HEK293 (cell line): ENCODE measurements around the gene IRGM.
"Not testable (repeated sequence)": the region's sequence is repeated elsewhere in the genome, so short reads cannot be mapped to it uniquely, and the experiment has no call there.

Experiments
- CTCF ChIA-PET: fragments of 350-600 bp; formaldehyde crosslinking; extraction: SDS; loops from one replicate; lab custom pipeline; 2021; ENCODE audit warnings: antibody characterized with exemption; lab: Yijun Ruan, JAX
- POLR2A ChIA-PET: fragments of 300-600 bp; formaldehyde crosslinking; extraction: SDS; loops from one replicate; lab custom pipeline; 2020; ENCODE audit warnings: antibody characterized with exemption, inconsistent platforms; lab: Yijun Ruan, JAX
- H3K27ac ChIP-seq: fragments of 200-500 bp; sonication (Bioruptor generic); 2 replicates; pipeline ENCODE4 v1.5.1; 2014; ENCODE audit warnings: low read depth, low read length, control low read depth, inconsistent platforms; ENCODE audit errors: extremely low read depth
- H3K36me3 ChIP-seq, 2 experiments: fragments of 200-500 bp in 1 of 2; sonication (Bioruptor generic) in 1 of 2; 1 replicate in 1 of 2; 2 replicates in 1 of 2; pipeline ENCODE4 v1.5.1; 2014 to 2017; ENCODE audit warnings: inconsistent platforms in 2 of 2, low read length in 2 of 2; ENCODE audit not compliant: control insufficient read depth in 2 of 2, insufficient read depth in 1 of 2
- H3K4me1 ChIP-seq: fragments of 200-500 bp; sonication (Bioruptor generic); 2 replicates; pipeline ENCODE4 v1.5.1; 2014; ENCODE audit warnings: mild to moderate bottlenecking, low read length, inconsistent platforms; ENCODE audit not compliant: control insufficient read depth, insufficient read depth
- H3K4me3 ChIP-seq: 2 replicates; pipeline ENCODE4 v1.5.1; 2011; ENCODE audit warnings: low read depth, mild to moderate bottlenecking, control low read depth, low read length, moderate library complexity
- H3K9me3 ChIP-seq: fragments of 200-500 bp; sonication (Bioruptor generic); 2 replicates; pipeline ENCODE4 v1.5.1; 2014; ENCODE audit warnings: low read depth, low read length, inconsistent platforms; ENCODE audit not compliant: control insufficient read depth, insufficient read depth
- SETDB1 ChIP-seq: IDR thresholded peaks from one replicate; pipeline ENCODE4 v1.6.1; 2017; ENCODE audit warnings: mild to moderate bottlenecking, low read length, moderate library complexity, mixed read lengths; ENCODE audit not compliant: insufficient read length
- ZBTB20 ChIP-seq: fragments of 450-650 bp; formaldehyde crosslinking; IDR thresholded peaks from 2 replicates; pipeline ENCODE4 v1.5.1; 2016; ENCODE audit warnings: missing biosample characterization, missing genetic modification characterization
- ZFHX2 ChIP-seq: fragments of 450-650 bp; formaldehyde crosslinking; conservative IDR thresholded peaks from 2 replicates; pipeline ENCODE4 v1.5.1; 2016; ENCODE audit warnings: missing biosample characterization, missing genetic modification characterization
- ZFP3 ChIP-seq: fragments of 450-650 bp; formaldehyde crosslinking; IDR thresholded peaks from 2 replicates; pipeline ENCODE4 v1.5.1; 2016; ENCODE audit warnings: low read depth, missing biosample characterization, missing genetic modification characterization
- ZNF114 ChIP-seq: fragments of 450-650 bp; formaldehyde crosslinking; IDR thresholded peaks from 2 replicates; pipeline ENCODE4 v1.5.0; 2017; ENCODE audit warnings: missing biosample characterization, missing genetic modification characterization
- ZNF19 ChIP-seq: fragments of 450-650 bp; formaldehyde crosslinking; IDR thresholded peaks from 2 replicates; pipeline ENCODE4; 2016; ENCODE audit warnings: missing biosample characterization, missing genetic modification characterization, low read depth
- ZNF248 ChIP-seq: fragments of 450-650 bp; formaldehyde crosslinking; IDR thresholded peaks from 2 replicates; pipeline ENCODE4 v1.5.1; 2017; ENCODE audit warnings: missing biosample characterization, missing genetic modification characterization
- ZNF354C ChIP-seq: fragments of 450-650 bp; formaldehyde crosslinking; IDR thresholded peaks from 2 replicates; pipeline ENCODE4 v1.5.1; 2016; ENCODE audit warnings: missing biosample characterization, missing genetic modification characterization, low read depth, borderline replicate concordance
- ZNF362 ChIP-seq: fragments of 450-650 bp; formaldehyde crosslinking; IDR thresholded peaks from 2 replicates; pipeline ENCODE4 v1.5.1; 2016; ENCODE audit warnings: missing biosample characterization, missing genetic modification characterization
- ZNF366 ChIP-seq: fragments of 450-650 bp; formaldehyde crosslinking; conservative IDR thresholded peaks from 2 replicates; pipeline ENCODE4 v1.5.1; 2016; ENCODE audit warnings: missing biosample characterization, missing genetic modification characterization
- ZNF391 ChIP-seq: fragments of 450-650 bp; formaldehyde crosslinking; IDR thresholded peaks from 2 replicates; pipeline ENCODE4 v1.5.1; 2016; ENCODE audit warnings: low read depth, missing biosample characterization, missing genetic modification characterization, borderline replicate concordance
- ZNF394 ChIP-seq: fragments of 450-650 bp; formaldehyde crosslinking; IDR thresholded peaks from 2 replicates; pipeline ENCODE4 v1.5.1; 2016; ENCODE audit warnings: missing biosample characterization, missing genetic modification characterization, mild to moderate bottlenecking, moderate library complexity, borderline replicate concordance
- ZNF433 ChIP-seq: fragments of 450-650 bp; formaldehyde crosslinking; IDR thresholded peaks from 2 replicates; pipeline ENCODE4 v1.5.1; 2016; ENCODE audit warnings: missing biosample characterization, missing genetic modification characterization, low read depth
- ZNF513 ChIP-seq: fragments of 450-650 bp; IDR thresholded peaks from 2 replicates; pipeline ENCODE4 v1.5.1; 2018; ENCODE audit warnings: missing biosample characterization, missing genetic modification characterization
- ZNF660 ChIP-seq: fragments of 450-650 bp; IDR thresholded peaks from 2 replicates; pipeline ENCODE4 v1.5.1; 2018; ENCODE audit warnings: missing biosample characterization, mild to moderate bottlenecking, missing genetic modification characterization
- TF ChIP-seq, protein P1 (sequence below): fragments of 450-650 bp; formaldehyde crosslinking; IDR thresholded peaks from 2 replicates; pipeline ENCODE4 v1.5.1; 2016; ENCODE audit warnings: missing biosample characterization, missing genetic modification characterization
- TF ChIP-seq, protein P2 (sequence below): fragments of 450-650 bp; formaldehyde crosslinking; IDR thresholded peaks from 2 replicates; pipeline ENCODE4 v1.5.1; 2016; ENCODE audit warnings: missing biosample characterization, missing genetic modification characterization
- TF ChIP-seq, protein P3 (sequence below): fragments of 450-650 bp; formaldehyde crosslinking; IDR thresholded peaks from 2 replicates; pipeline ENCODE4 v1.5.1; 2016; ENCODE audit warnings: missing biosample characterization, missing genetic modification characterization

Gene IRGM, protein sequence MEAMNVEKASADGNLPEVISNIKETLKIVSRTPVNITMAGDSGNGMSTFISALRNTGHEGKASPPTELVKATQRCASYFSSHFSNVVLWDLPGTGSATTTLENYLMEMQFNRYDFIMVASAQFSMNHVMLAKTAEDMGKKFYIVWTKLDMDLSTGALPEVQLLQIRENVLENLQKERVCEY

DNA sequence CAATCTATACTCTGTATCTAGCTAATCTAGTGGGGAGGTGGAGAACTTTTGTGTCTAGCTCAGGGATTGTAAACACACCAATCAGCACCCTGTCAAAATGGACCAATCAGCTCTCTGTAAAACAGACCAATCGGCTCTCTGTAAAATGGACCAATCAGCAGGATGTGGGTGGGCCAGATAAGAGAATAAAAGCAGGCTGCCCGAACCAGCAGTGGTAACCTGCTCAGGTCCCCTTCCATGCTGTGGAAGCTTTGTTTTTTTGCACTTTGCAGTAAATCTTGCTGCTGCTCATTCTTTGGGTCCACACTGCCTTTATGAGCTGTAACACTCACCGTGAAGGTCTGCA lies at the start of gene IRGM:
TSS of gene IRGM (plus strand) at position 214 of the 346 bp plus-strand sequence. CDS start 1,603 bp downstream, outside the sequence.
- not testable (repeated sequence) for H3K4me3 ChIP-seq, H3K9me3 ChIP-seq, H3K27ac ChIP-seq, H3K4me1 ChIP-seq, H3K36me3 ChIP-seq
- ChIA-PET POLR2A (interaction anchor here (1.0 kb wide), 1 partner anchor 146 kb away, joined by 5 read pairs; the partner anchor contains the start of gene RBM22), CTCF (interaction anchor here (0.6 to 3.4 kb wide), 19 partner anchors 9 to 683 kb away, joined by 3 to 31 read pairs (median 4); partner anchors contain the start of genes DCTN4 and RBM22)

GRCh38 chr5:150797384-150797783 lies 48.9 kb upstream of the IRGM start:
- Histone ChIP-seq H3K27ac (no peak overlapping the region), H3K4me3 (no peak overlapping the region), H3K9me3 (no peaks in the 10 kb centered on the region), H3K36me3 (no peaks in the 10 kb centered on the region), H3K4me1 (no peaks in the 10 kb centered on the region)
- ChIA-PET POLR2A (no interaction called here), CTCF (no interaction called here)
- TF ChIP-seq ZNF513 (tag by site-specific recombination) (no peak), ZNF354C (tag by site-specific recombination) (no peak), ZNF248 (tag by site-specific recombination) (no peak), ZFP3 (tag by site-specific recombination) (no peak), ZNF19 (tag by site-specific recombination) (no peak), ZNF394 (tag by site-specific recombination) (no peak)

DNA sequence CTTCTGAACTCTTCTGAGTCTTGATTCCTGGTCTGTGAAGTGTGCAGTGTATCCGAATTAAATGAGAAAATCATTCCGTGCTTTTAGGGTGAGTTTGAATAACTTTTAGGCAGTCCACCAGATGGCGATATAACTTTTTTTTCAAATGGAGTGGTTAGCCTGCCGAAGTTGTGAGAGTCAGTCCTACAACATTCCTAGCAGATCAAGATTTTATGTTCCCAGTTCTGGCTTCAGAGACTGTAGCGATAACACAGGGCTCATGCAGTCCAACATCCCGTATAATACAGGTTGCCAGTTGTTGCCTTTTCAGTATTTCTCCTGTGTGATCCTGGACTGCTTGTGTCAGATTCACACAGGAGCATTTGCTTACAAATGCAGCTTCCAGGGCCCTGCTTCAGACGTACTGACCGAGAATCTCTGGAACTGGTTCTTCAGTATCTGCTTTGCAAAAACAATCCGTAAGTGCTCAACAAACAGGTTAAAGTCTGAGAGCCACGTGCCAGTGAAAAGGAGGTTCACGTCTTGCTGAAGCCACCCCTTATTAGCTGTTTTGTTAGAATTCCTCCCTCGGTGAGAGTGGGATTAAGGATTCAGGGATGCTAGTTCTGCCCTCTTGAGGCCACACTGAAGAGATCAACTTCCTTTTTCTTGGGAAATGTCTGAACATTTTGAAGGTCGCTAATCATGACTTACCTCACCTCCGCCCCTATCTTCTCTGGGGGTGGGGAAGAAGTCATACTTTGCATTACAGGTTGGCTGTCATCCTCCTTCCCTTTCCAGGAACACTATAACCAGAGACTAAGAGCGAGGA lies 45.0 kb upstream of the IRGM start:
- ChIA-PET POLR2A (interaction anchor here (1.3 kb wide), 1 partner anchor 101 kb away, joined by 5 read pairs; the partner anchor contains the start of gene RBM22), CTCF (interaction anchor here (0.5 to 3.1 kb wide), 45 partner anchors 9 to 1911 kb away, joined by 3 to 37 read pairs (median 4); partner anchors contain the start of genes DCTN4, IRGM and SMIM3)
- Histone ChIP-seq H3K36me3 (no peaks in the 10 kb centered on the region), H3K9me3 (no peaks in the 10 kb centered on the region), H3K4me3 (peak overlapping the region; percentile 27), H3K27ac (no peak overlapping the region), H3K4me1 (no peaks in the 10 kb centered on the region)
- TF ChIP-seq ZNF391 (tag by site-specific recombination) (no peak), ZNF114 (no peak), ZBTB20 (tag by site-specific recombination) (peak; percentile 100), ZNF660 (tag by site-specific recombination) (peak; percentile 81), ZNF366 (peak; percentile 57), ZFHX2 (tag by site-specific recombination) (0 out of 2 replicates have a peak, but pooled peaks have one; percentile 30), SETDB1 (peak; percentile 41), ZNF433 (tag by site-specific recombination) (no peak), ZNF362 (0 out of 2 replicates have a peak, but pooled peaks have one; percentile 32)
- TF ChIP-seq, protein P1, sequence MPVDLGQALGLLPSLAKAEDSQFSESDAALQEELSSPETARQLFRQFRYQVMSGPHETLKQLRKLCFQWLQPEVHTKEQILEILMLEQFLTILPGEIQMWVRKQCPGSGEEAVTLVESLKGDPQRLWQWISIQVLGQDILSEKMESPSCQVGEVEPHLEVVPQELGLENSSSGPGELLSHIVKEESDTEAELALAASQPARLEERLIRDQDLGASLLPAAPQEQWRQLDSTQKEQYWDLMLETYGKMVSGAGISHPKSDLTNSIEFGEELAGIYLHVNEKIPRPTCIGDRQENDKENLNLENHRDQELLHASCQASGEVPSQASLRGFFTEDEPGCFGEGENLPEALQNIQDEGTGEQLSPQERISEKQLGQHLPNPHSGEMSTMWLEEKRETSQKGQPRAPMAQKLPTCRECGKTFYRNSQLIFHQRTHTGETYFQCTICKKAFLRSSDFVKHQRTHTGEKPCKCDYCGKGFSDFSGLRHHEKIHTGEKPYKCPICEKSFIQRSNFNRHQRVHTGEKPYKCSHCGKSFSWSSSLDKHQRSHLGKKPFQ (tag by site-specific recombination): no peak
- TF ChIP-seq, protein P2, sequence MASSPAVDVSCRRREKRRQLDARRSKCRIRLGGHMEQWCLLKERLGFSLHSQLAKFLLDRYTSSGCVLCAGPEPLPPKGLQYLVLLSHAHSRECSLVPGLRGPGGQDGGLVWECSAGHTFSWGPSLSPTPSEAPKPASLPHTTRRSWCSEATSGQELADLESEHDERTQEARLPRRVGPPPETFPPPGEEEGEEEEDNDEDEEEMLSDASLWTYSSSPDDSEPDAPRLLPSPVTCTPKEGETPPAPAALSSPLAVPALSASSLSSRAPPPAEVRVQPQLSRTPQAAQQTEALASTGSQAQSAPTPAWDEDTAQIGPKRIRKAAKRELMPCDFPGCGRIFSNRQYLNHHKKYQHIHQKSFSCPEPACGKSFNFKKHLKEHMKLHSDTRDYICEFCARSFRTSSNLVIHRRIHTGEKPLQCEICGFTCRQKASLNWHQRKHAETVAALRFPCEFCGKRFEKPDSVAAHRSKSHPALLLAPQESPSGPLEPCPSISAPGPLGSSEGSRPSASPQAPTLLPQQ (tag by site-specific recombination): no peak
- TF ChIP-seq, protein P3, sequence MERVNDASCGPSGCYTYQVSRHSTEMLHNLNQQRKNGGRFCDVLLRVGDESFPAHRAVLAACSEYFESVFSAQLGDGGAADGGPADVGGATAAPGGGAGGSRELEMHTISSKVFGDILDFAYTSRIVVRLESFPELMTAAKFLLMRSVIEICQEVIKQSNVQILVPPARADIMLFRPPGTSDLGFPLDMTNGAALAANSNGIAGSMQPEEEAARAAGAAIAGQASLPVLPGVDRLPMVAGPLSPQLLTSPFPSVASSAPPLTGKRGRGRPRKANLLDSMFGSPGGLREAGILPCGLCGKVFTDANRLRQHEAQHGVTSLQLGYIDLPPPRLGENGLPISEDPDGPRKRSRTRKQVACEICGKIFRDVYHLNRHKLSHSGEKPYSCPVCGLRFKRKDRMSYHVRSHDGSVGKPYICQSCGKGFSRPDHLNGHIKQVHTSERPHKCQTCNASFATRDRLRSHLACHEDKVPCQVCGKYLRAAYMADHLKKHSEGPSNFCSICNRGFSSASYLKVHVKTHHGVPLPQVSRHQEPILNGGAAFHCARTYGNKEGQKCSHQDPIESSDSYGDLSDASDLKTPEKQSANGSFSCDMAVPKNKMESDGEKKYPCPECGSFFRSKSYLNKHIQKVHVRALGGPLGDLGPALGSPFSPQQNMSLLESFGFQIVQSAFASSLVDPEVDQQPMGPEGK: no peak
